ENCODE data around the gene RAPGEF3. TPM values are rescaled to one million over a fixed set of nuclear protein-coding genes. Genes with fewer than 3 reads are reported as not detected.

RAPGEF3 gene
- total and polyA plus RNA-seq, 2 of the 13 experiments (the other 11 are each of a cell fraction or from before 2014, with no cell fraction given): 0.07 TPM

DNA sequence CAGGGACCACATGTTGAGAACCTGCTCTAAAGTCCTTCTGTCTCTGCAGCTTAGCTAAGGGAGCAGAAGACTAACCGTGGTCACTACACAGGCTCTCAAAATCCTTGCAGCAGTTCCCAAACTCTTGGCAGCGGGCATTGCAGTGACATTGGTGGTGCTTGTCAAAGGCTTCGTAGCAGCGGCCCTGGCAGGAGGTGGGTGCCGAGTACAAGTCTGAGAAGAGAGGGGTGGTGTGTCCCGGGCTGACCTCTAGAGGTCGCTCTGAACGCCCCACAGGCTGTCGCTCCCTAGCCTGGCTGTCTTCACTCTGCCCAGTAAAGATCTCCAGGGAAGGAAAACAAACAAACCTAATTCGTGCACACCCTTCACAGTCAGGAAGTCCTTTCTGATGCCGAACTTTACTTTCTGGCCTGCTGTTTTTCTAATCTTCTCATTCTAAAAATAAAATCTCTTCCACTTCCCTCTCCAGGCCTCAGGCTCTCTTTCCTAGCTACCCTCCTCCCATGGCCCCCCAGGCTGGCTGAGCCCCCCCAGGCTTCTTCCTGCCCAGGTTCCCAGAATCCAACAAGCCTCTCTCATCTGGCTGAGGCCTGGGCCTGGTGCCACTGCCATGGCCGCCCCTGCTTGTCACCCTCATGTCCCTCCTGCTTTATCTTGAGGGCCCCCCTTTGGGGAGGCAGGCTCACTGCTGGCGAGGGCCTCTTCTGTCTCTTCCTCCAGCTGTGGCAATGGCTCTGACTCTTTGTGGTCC, 41.1 kb downstream of the RAPGEF3 start:
- Histone ChIP-seq H3K36me3 (replicated peaks in 1 of 2; ENCODE audit: control insufficient read depth in 1 of 2, insufficient read depth in 2 of 2, low read length in 2 of 2) (no peaks in the 10 kb centered on the region), H3K4me2 (ENCODE audit: low read depth, low read length) (peak overlapping the region; percentile 69), H3K9me3 (ENCODE audit: low read length) (no peaks in the 10 kb centered on the region), H3K27me3 (ENCODE audit: control insufficient read depth in 1 of 2, insufficient read depth in 2 of 2, low read length in 2 of 2) (no peaks in the 10 kb centered on the region; a peak in 1 of 5 replicates), H3K9ac (ENCODE audit: insufficient read depth, low read depth, low read length) (no peak overlapping the region), H3K4me1 (ENCODE audit: insufficient read depth, low read length) (peaks cover 12% of the 10 kb centered on the region), H3K27ac (ENCODE audit: extremely low read length, insufficient read depth, low read length) (no peak overlapping the region), H3K4me3 (replicated peaks in 1 of 3; ENCODE audit: insufficient read depth in 1 of 3, low read depth in 2 of 3, low read length in 3 of 3) (peak overlapping the region in 1 of 3 experiments; percentile 48; a peak in 2 of 6 replicates), H3K79me2 (ENCODE audit: insufficient read depth, low read length) (no peaks in the 10 kb centered on the region), H2AFZ (ENCODE audit: low read length) (no peak overlapping the region), H4K20me1 (ENCODE audit: insufficient read depth, low read length) (no peaks in the 10 kb centered on the region)
- intact Hi-C loops (cut with micrococcal nuclease; ENCODE audit: unreplicated experiment): no loop called here
- ChIA-PET CTCF (ENCODE audit: low intra/inter-chr PET ratio, low total read pairs) (interaction anchor here (1.5 to 3.9 kb wide), 4 partner anchors 50 to 120 kb away, joined by 4 to 56 read pairs (median 8); no protein-coding TSS in a partner anchor), POLR2A (no interaction called here)
- DNase-seq (ENCODE audit: low spot score) (peak; percentile 42), FAIRE-seq (peak; percentile 84), ATAC-seq (peak; percentile 96)
- in situ Hi-C loops (cut with HindIII; ENCODE audit: extremely low pct_ligation_motif_present, low pct_unique_long_range_greater_than_20kb): loop anchor here (5.0 kb wide), 1 partner anchor 120 kb away; no protein-coding TSS in a partner anchor
- BruUV-seq (replicated peaks): no TSS peak
- 14% methylated on average over 9 of the region's 13 CpGs for WGBS (ENCODE audit: low lambda C conversion rate)
- TF ChIP-seq, protein P1, sequence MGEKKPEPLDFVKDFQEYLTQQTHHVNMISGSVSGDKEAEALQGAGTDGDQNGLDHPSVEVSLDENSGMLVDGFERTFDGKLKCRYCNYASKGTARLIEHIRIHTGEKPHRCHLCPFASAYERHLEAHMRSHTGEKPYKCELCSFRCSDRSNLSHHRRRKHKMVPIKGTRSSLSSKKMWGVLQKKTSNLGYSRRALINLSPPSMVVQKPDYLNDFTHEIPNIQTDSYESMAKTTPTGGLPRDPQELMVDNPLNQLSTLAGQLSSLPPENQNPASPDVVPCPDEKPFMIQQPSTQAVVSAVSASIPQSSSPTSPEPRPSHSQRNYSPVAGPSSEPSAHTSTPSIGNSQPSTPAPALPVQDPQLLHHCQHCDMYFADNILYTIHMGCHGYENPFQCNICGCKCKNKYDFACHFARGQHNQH (CRISPR knock-in tag; IDR thresholded peaks at IDR 0.05): peak; percentile 37; the same call in 1 of the 2 replicates
- TF ChIP-seq, protein P2, sequence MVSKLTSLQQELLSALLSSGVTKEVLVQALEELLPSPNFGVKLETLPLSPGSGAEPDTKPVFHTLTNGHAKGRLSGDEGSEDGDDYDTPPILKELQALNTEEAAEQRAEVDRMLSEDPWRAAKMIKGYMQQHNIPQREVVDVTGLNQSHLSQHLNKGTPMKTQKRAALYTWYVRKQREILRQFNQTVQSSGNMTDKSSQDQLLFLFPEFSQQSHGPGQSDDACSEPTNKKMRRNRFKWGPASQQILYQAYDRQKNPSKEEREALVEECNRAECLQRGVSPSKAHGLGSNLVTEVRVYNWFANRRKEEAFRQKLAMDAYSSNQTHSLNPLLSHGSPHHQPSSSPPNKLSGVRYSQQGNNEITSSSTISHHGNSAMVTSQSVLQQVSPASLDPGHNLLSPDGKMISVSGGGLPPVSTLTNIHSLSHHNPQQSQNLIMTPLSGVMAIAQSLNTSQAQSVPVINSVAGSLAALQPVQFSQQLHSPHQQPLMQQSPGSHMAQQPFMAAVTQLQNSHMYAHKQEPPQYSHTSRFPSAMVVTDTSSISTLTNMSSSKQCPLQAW (CRISPR knock-in tag; IDR thresholded peaks at IDR 0.05): peak; percentile 57; the same call in 1 of the 2 replicates
- TF ChIP-seq, protein P3, sequence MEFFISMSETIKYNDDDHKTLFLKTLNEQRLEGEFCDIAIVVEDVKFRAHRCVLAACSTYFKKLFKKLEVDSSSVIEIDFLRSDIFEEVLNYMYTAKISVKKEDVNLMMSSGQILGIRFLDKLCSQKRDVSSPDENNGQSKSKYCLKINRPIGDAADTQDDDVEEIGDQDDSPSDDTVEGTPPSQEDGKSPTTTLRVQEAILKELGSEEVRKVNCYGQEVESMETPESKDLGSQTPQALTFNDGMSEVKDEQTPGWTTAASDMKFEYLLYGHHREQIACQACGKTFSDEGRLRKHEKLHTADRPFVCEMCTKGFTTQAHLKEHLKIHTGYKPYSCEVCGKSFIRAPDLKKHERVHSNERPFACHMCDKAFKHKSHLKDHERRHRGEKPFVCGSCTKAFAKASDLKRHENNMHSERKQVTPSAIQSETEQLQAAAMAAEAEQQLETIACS (CRISPR knock-in tag; IDR thresholded peaks at IDR 0.05): no peak
- no peak for TF ChIP-seq ISL2 (CRISPR knock-in tag; IDR thresholded peaks at IDR 0.05)
- peak; percentile 55 for TF ChIP-seq STAG1 (CRISPR knock-in tag; IDR thresholded peaks at IDR 0.05)
- 0 out of 2 replicates have a peak, but pooled peaks have one; percentile 18 for TF ChIP-seq SOX5 (CRISPR knock-in tag; IDR thresholded peaks at IDR 0.05; ENCODE audit: borderline replicate concordance)
- TF ChIP-seq, protein P4, sequence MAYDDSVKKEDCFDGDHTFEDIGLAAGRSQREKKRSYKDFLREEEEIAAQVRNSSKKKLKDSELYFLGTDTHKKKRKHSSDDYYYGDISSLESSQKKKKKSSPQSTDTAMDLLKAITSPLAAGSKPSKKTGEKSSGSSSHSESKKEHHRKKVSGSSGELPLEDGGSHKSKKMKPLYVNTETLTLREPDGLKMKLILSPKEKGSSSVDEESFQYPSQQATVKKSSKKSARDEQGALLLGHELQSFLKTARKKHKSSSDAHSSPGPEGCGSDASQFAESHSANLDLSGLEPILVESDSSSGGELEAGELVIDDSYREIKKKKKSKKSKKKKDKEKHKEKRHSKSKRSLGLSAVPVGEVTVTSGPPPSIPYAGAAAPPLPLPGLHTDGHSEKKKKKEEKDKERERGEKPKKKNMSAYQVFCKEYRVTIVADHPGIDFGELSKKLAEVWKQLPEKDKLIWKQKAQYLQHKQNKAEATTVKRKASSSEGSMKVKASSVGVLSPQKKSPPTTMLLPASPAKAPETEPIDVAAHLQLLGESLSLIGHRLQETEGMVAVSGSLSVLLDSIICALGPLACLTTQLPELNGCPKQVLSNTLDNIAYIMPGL (CRISPR knock-in tag; IDR thresholded peaks at IDR 0.05; ENCODE audit: borderline replicate concordance in 1 of 2, low read depth in 1 of 2): peak; percentile 34 to 73; a peak in 1 of 4 replicates
- TF ChIP-seq KAT8 (CRISPR knock-in tag; IDR thresholded peaks at IDR 0.05): peak; percentile 32; the same call in 1 of the 2 replicates
- no peak for TF ChIP-seq HOXA3 (CRISPR knock-in tag; IDR thresholded peaks at IDR 0.05)
- TF ChIP-seq, protein P5, sequence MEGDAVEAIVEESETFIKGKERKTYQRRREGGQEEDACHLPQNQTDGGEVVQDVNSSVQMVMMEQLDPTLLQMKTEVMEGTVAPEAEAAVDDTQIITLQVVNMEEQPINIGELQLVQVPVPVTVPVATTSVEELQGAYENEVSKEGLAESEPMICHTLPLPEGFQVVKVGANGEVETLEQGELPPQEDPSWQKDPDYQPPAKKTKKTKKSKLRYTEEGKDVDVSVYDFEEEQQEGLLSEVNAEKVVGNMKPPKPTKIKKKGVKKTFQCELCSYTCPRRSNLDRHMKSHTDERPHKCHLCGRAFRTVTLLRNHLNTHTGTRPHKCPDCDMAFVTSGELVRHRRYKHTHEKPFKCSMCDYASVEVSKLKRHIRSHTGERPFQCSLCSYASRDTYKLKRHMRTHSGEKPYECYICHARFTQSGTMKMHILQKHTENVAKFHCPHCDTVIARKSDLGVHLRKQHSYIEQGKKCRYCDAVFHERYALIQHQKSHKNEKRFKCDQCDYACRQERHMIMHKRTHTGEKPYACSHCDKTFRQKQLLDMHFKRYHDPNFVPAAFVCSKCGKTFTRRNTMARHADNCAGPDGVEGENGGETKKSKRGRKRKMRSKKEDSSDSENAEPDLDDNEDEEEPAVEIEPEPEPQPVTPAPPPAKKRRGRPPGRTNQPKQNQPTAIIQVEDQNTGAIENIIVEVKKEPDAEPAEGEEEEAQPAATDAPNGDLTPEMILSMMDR (CRISPR knock-in tag; IDR thresholded peaks at IDR 0.05): peak; percentile 82
- peak; percentile 33; the same call in 1 of the 2 replicates for TF ChIP-seq RAD21 (CRISPR knock-in tag; IDR thresholded peaks at IDR 0.05)
